Vagina (tissue), 2 donors: ENCODE results near the gene CCDC28B. TPM values are rescaled to one million over a fixed set of nuclear protein-coding genes. Genes with fewer than 3 reads are reported as not detected.

Experiments
- DNase-seq, 2 donors: peaks; one replicate each; pipeline ENCODE4 v3.0.0-alpha.2; 2017; ENCODE audit errors: extremely low spot score in 2 of 2
- H3K27ac ChIP-seq: fragments of 200-600 bp; sonication (generic); one replicate; pipeline ENCODE4 v1.5.1; 2019
- H3K27me3 ChIP-seq: fragments of 200-600 bp; sonication (generic); one replicate; pipeline ENCODE4 v1.5.1; 2019
- H3K36me3 ChIP-seq, 2 donors: fragments of 200-600 bp; sonication (generic); one replicate each; pipeline ENCODE4 v1.5.1; 2017 to 2019
- H3K4me1 ChIP-seq: fragments of 200-600 bp; sonication (generic); one replicate; pipeline ENCODE4 v1.5.1; 2019
- H3K4me3 ChIP-seq, 2 donors: fragments of 200-600 bp; sonication (generic); 1 replicate in 1 of 2; 2 replicates in 1 of 2; pipeline ENCODE4 v1.5.1; 2016 to 2019
- H3K9me3 ChIP-seq: fragments of 200-600 bp; sonication (generic); one replicate; pipeline ENCODE4 v1.5.1; 2019
- CTCF ChIP-seq, 3 experiments: fragments of 450-650 bp in 2 of 3; fragments of 200-600 bp in 1 of 3; sonication (generic) in 1 of 3; IDR thresholded peaks; one replicate each; pipeline ENCODE4 v1.5.1; 2017 to 2019; ENCODE audit warnings: antibody characterized with exemption in 3 of 3, mild to moderate bottlenecking in 2 of 3, moderate library complexity in 2 of 3
- POLR2A ChIP-seq, 2 donors: fragments of 450-650 bp; IDR thresholded peaks; one replicate each; pipeline ENCODE4 v1.6.1; 2017; ENCODE audit warnings: antibody characterized with exemption in 2 of 2, mild to moderate bottlenecking in 2 of 2, moderate library complexity in 2 of 2
- POLR2AphosphoS5 ChIP-seq, 2 donors: sonication (generic); formaldehyde crosslinking; IDR thresholded peaks; one replicate each; pipeline ENCODE4 v1.9.0; 2017; ENCODE audit warnings: antibody characterized with exemption in 2 of 2, mild to moderate bottlenecking in 2 of 2, low read depth in 1 of 2; ENCODE audit not compliant: insufficient read depth in 1 of 2
- intact Hi-C: fragments of 100-400 bp; cut with DNase I; formaldehyde crosslinking; loops from one replicate; pipeline ENCODE4 v1.15.1; 2023
- total RNA-seq: library from RNA; depleted of rRNA; stranded (reverse); fragments of >200 nt; gene quantifications from one replicate; pipeline ENCODE4 v1.2.3, GENCODE V29; 2016

Gene CCDC28B
- total RNA-seq, 1 donor from 2014 or later = 2.9 TPM

GRCh38 chr1:32170991-32171390 is 29.4 kb upstream of the CCDC28B start:
- no peak for DNase-seq
- H3K4me3 ChIP-seq = no peak overlapping the region
- no peak overlapping the region for H3K27ac ChIP-seq
- intact Hi-C loops = no loop called here
- peaks cover 0 to 67% of the 10 kb centered on the region in 2 donors for H3K36me3 ChIP-seq
- no peaks in the 10 kb centered on the region for H3K4me1 ChIP-seq
- TF ChIP-seq POLR2A (IDR thresholded peaks at IDR 0.05) (no peak), POLR2AphosphoS5 (IDR thresholded peaks at IDR 0.05; ENCODE audit: insufficient read depth in 1 of 2, low read depth in 1 of 2) (no peak), CTCF (IDR thresholded peaks at IDR 0.05) (no peak)
- H3K9me3 ChIP-seq = no peaks in the 10 kb centered on the region
- no peaks in the 10 kb centered on the region for H3K27me3 ChIP-seq

GRCh38 chr1:32172621-32173245 is 27.7 kb upstream of the CCDC28B start:
- H3K36me3 ChIP-seq = peaks cover 0 to 53% of the 10 kb centered on the region in 2 donors
- no peak overlapping the region for H3K4me3 ChIP-seq
- no peak for DNase-seq
- no peaks in the 10 kb centered on the region for H3K9me3 ChIP-seq
- H3K27ac ChIP-seq = no peak overlapping the region
- H3K4me1 ChIP-seq = no peaks in the 10 kb centered on the region
- no peaks in the 10 kb centered on the region for H3K27me3 ChIP-seq
- intact Hi-C loops = no loop called here
- TF ChIP-seq CTCF (IDR thresholded peaks at IDR 0.05) = no peak
- no peak for TF ChIP-seq POLR2A (IDR thresholded peaks at IDR 0.05)
- no peak for TF ChIP-seq POLR2AphosphoS5 (IDR thresholded peaks at IDR 0.05; ENCODE audit: insufficient read depth in 1 of 2, low read depth in 1 of 2)

- intact Hi-C loops = no loop called here
- peak overlapping the region; percentile 89 for H3K27ac ChIP-seq
- peak overlapping the region; percentile 66 to 67 for H3K4me3 ChIP-seq
- H3K36me3 ChIP-seq = peaks cover 0 to 21% of the 10 kb centered on the region in 2 donors
- H3K9me3 ChIP-seq = no peaks in the 10 kb centered on the region
- H3K4me1 ChIP-seq = peaks cover 39% of the 10 kb centered on the region
- H3K27me3 ChIP-seq = no peaks in the 10 kb centered on the region
- DNase-seq = no peak
- TF ChIP-seq CTCF (IDR thresholded peaks at IDR 0.05) = no peak
- no peak for TF ChIP-seq POLR2AphosphoS5 (IDR thresholded peaks at IDR 0.05; ENCODE audit: insufficient read depth in 1 of 2, low read depth in 1 of 2)
- no peak for TF ChIP-seq POLR2A (IDR thresholded peaks at IDR 0.05)
Observed at GRCh38 chr1:32178380-32179192, 21.8 kb upstream of the CCDC28B start.

GRCh38 chr1:32179193-32179442 is 21.3 kb upstream of the CCDC28B start:
- H3K36me3 ChIP-seq = peaks cover 0 to 25% of the 10 kb centered on the region in 2 donors
- DNase-seq = no peak
- peaks cover 44% of the 10 kb centered on the region for H3K4me1 ChIP-seq
- TF ChIP-seq POLR2AphosphoS5 (IDR thresholded peaks at IDR 0.05; ENCODE audit: insufficient read depth in 1 of 2, low read depth in 1 of 2) (no peak), CTCF (IDR thresholded peaks at IDR 0.05) (no peak), POLR2A (IDR thresholded peaks at IDR 0.05) (no peak)
- H3K27me3 ChIP-seq = no peaks in the 10 kb centered on the region
- H3K4me3 ChIP-seq = peak overlapping the region; percentile 66 to 67
- H3K27ac ChIP-seq = peak overlapping the region; percentile 89
- intact Hi-C loops = no loop called here
- no peaks in the 10 kb centered on the region for H3K9me3 ChIP-seq
